ENCODE data around the gene SYNCRIP.

DNA sequence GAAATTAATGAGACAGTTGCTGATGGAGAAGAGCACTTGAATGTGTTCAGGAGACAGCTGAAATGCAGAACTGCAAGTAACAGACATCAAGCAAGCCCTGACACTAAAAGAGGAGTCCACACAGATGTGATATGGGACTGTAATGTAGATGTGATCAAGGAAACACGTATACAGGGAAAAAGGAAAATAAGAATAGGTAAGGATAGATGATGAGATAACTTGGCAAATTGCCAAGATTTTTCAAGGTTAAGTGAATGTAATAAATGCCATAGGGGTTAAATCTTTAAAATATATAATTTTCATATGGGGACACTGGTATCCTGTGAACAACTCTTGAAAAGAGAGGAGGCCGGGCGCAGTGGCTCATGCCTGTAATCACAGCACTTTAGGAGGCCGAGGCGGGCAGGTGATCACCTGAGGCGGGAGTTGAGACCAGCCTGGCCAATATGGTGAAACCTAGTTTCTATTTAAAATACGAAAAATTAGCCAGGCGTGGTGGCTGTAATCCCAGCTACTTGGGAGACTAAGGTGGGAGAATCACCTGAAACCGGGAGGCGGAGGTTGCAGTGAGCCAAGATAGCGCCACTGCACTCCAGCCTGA is 41.9 kb downstream of the SYNCRIP start:
- TF ChIP-seq POLR2AphosphoS5 (IDR thresholded peaks at IDR 0.05) (peak in 1 of 2 donors; percentile 28), POLR2A (IDR thresholded peaks at IDR 0.05; ENCODE audit: low read depth) (no peak)
- TF ChIP-seq, protein P1, sequence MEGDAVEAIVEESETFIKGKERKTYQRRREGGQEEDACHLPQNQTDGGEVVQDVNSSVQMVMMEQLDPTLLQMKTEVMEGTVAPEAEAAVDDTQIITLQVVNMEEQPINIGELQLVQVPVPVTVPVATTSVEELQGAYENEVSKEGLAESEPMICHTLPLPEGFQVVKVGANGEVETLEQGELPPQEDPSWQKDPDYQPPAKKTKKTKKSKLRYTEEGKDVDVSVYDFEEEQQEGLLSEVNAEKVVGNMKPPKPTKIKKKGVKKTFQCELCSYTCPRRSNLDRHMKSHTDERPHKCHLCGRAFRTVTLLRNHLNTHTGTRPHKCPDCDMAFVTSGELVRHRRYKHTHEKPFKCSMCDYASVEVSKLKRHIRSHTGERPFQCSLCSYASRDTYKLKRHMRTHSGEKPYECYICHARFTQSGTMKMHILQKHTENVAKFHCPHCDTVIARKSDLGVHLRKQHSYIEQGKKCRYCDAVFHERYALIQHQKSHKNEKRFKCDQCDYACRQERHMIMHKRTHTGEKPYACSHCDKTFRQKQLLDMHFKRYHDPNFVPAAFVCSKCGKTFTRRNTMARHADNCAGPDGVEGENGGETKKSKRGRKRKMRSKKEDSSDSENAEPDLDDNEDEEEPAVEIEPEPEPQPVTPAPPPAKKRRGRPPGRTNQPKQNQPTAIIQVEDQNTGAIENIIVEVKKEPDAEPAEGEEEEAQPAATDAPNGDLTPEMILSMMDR (IDR thresholded peaks at IDR 0.05) = no peak
